ENCODE results near the gene ZNF576.
"Not testable (repeated sequence)": the region's sequence is repeated elsewhere in the genome, so short reads cannot be mapped to it uniquely, and the experiment has no call there.

The ZNF576 gene

GRCh38 chr19:43626838-43627237, 30.4 kb downstream of the ZNF576 start:
- no peak for DNase-seq (ENCODE audit: low read depth)

- no peak for DNase-seq (ENCODE audit: low read depth)
Observed at GRCh38 chr19:43628646-43629326, 32.4 kb downstream of the ZNF576 start.

DNA sequence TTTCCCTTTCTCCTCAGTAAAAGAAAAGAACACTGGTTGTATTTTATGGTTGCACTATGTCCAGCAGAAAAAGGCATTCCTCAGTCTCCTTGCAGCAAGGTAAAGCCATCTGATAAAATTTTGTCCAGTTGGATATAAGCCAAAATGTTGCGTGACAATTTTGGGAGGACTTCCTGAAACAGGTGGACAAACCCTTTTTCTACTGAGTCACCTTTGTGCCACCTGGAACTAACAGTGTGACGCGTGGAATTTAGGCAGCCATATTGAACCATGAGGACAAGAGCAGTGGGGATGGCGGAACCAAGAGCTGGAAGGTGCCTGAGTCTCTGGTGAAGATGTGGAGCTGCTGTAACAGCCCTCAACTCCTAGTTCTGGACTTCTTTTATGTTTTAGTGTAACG, 35.1 kb downstream of the ZNF576 start:
- no peak for DNase-seq (ENCODE audit: low read depth)

DNA sequence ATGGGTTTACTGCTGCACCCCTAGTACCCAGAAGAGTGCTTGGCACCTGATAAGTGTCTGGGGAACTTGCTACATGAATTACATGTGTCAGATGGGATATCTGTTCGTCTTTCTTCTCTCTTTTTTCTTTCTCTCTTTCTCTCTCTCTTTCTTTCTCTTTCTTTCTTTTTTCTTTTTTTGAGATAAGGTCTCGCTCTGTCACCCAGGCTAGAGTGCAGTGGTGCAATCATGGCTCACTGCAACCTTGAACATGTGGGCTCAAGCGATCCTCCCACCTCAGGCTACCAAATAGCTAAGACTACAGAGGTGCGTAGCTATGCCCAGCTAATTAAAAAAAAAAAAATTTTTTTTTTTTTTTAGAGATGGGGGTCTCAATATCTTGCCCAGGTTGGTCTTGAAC, 37.1 kb downstream of the ZNF576 start:
- no peak for DNase-seq (ENCODE audit: low read depth)

GRCh38 chr19:43634068-43634467, 37.7 kb downstream of the ZNF576 start:
- DNase-seq (ENCODE audit: low read depth) = no peak

DNA sequence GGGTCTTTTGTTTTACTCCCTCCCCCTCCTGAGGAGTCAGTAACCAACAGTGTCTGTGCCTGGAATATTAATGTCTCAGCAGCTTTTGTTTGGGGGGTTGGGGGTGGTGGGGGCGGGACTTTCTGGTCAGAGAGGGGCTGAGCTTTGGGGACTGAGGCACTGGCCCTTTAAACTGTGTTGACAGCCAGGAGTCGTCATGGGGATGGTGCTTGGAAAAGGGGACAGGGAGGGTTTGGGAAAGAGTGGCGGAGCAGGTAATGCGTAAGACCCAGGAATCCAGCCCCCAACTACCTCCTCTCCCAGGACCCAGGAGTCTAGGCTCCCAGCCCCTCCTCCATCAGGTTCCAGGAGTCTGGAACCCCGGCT, 38.1 kb downstream of the ZNF576 start:
- DNase-seq (ENCODE audit: low read depth) = no peak

DNA sequence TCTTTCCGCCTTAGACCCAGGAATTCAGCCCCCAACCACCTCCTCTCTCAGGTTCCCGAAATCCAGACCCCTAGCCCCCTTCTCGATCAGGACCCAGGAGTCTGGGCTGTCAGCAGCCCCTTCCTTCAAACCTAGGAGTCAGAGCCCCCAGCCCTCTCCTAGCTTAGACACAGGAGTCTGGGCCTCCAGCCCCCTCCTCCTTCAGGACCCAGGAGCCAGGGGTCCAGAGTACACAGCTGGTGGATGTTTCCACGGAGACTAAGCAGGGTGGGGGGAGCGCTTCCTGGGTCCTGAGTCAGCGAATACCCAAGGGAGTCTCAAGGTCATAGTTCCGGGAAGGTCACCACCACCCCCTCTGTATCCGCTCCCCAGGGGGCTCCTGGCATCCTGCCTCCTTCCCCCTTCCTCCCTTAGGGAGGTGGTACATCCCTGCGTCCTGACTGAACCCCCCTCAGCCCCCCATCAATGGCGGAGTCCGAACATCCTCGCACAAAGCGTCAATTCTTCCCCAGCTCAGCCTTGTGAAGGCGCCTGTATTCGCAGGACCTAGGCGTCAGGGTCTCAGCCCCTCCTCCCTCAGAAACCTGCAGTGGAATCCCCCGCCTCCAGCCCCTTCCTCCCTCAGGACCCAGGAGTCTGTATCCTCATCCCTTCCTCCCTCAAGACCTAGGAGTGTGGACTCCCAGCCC, 38.6 kb downstream of the ZNF576 start:
- peak; percentile 17 for DNase-seq (ENCODE audit: low read depth)

DNA sequence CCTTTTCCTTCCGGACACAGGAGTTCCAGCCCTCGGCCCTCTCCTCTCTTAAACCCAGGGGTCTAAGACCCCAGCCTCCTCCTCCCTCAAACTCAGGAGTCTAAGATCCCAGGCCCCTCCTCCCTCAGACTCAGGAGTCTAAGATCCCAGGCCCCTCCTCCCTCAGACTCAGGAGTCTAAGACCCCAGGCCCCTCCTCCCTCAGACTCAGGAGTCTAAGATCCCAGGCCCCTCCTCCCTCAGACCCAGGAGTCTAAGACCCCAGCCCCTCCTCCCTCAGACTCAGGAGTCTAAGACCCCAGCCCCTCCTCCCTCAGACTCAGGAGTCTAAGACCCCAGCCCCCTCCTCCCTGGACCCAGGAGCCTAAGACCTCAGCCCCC, 39.2 kb downstream of the ZNF576 start:
- DNase-seq (ENCODE audit: low read depth) = not testable (repeated sequence)

- DNase-seq (ENCODE audit: low read depth) = peak; percentile 20
Observed at GRCh38 chr19:43636121-43636683, 39.8 kb downstream of the ZNF576 start.

DNA sequence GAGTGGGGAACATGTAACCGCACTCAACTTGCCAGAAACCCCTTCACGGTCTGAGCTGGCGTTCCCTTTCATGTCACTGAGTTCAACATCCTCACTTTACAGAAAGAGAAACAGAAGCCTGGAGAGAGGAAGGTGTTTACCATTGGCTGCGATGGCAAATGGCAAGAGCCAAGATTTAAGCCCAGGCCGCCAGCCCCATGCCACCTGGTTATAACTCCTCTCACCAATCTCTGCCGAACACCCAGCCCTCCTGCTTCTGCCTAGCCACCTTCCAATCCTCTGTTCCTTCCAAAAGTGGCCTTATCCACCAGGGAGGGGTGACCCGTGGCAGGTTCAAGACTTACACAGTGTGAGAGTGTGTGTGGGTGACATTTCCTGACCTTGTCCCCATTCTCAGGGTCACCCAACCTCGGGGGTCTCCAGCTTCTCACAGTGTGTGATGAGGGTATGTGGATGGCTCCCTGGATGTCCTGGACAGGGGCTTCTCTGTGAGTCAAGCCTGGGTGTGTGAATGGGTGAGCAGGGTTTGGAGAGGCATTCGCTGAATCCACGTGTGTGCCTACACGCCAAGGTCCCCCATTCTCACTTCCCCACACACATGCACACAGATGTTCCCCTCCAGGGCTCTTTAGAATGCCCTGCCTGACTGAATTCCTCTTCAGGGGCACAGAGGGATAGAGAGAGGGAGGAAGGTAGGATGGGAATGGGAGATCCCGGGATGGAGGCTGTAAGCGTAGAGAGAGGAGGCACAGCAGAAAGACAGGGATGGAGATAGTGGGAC, 42.0 kb downstream of the ZNF576 start:
- DNase-seq (ENCODE audit: low read depth) = no peak

GRCh38 chr19:43638995-43639518, 42.7 kb downstream of the ZNF576 start:
- no peak for DNase-seq (ENCODE audit: low read depth)

GRCh38 chr19:43639519-43640423, 43.4 kb downstream of the ZNF576 start, which contains the start of gene CADM4:
Gene CADM4 (minus strand): TSS chr19:43639850. CDS start chr19:43639790, 60 bp downstream.
- DNase-seq (ENCODE audit: low read depth) = no peak

DNA sequence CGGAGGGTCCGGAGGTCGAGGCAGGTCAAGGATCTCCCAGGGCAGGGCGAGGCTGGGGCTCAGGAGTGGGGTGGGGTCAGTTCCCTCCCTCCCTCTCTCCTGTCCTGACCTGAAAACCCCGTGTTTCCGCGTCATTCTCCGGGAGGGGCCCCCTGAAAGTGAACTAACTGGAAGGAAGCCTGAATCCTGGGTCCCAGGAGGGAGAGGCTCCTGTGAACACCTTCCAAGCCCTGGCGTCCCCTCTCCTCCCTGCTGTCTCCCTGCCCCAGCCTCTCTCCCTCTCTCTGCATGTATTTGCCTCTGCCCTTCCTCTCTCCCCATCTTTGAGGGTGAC, 44.0 kb downstream of the ZNF576 start:
- DNase-seq (ENCODE audit: low read depth) = no peak

DNA sequence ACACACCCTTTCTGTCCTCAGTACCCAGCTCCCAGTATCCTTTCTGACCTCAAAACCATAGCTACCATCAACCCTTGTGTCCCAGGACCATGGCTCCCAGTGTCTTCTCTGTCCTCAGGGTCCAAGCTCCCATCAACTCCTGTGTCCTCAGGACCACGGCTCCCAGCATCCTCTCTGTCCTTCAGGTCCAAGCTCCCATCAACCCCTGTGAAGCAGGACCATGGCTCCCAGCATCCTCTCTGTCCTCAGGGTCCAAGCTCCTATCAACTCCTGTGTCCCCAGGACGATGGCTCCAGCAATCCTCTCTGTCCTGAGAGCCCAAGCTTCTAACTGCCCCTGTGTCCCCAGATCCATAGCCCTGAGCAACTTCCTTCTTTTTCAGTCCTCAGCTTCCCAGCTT, 44.9 kb downstream of the ZNF576 start:
- DNase-seq (ENCODE audit: low read depth) = no peak

GRCh38 chr19:43642531-43642930, 46.1 kb downstream of the ZNF576 start:
- DNase-seq (ENCODE audit: low read depth) = no peak

DNA sequence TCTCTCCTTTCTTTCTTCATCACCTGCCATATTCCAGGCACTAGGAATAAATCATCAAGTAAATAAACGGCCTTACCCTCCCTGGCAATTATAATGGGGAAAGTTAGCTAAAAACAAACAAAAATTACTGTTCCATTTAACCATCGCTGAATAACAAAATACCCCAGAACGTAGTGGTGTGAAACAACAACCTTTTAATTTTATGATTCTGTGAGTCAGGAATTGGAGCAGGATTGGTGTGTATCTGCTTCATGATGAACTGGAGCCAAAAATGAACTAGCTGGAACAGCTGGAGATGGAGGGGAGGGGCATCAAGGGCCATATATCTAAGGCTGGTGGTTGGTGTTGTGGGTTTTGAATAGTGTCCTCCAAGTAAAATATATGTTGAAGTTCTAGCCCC, 46.9 kb downstream of the ZNF576 start:
- no peak for DNase-seq (ENCODE audit: low read depth)

GRCh38 chr19:43644181-43644580, 47.8 kb downstream of the ZNF576 start:
- no peak for DNase-seq (ENCODE audit: low read depth)

DNA sequence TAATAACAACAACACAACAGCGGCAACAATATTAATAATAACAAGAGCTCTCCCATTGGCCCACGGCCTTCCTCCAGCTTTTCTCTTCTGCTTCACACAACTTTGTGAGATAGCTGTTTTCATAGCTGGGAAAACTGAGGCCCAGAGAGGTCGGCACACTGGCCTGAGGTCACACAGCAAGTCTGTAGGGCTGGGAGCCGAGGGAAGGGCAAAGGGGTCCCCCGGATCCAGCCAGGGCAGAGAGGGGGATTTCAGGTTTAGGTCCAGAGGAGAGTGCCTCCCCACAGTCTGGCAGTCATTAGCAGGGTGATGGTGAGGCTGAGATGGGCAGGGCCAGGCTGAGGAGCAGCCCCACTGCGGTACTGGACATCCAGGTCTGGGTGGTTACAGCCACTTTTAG, 52.2 kb downstream of the ZNF576 start:
- no peak for DNase-seq (ENCODE audit: low read depth)

DNA sequence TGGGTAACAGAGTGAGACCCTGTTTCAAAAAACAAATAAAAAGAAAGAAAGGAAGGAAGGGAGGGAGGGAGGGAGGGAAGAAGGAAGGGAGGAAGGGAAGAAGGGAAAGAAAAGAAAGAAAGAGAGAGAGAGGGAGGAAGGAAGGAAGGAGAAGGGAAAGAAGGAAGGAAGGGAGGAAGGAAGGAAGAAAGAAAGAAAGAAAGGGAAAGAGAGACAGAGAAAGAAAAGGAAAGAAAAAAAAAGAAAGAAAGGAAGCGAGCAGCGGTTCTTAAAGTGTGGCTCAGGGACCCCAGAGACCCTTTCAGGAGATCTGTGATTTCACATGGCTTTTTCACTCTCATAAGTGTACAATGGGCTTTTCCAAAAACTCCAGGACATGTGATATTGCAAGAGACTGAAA, 53.1 kb downstream of the ZNF576 start:
- no peak for DNase-seq (ENCODE audit: low read depth)

DNA sequence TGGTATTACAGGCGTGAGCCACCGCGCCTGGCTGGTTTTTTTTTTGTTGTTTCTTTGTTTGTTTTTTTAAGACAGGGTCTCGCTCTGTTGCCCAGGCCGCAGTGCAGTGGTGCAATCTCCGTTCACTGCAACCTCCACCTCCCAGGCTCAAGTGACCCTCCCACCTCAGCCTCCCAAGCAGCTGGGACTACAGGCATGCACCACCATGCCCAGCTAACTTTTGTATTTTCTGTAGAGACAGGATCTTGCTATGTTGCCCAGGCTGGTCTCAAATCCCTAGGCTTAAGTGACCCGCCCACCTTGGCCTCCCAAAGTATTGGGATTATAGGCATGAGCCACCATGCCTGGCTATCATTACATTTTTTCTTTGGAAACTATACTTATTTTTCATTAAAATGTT, 53.9 kb downstream of the ZNF576 start:
- DNase-seq (ENCODE audit: low read depth) = not testable (repeated sequence)

Measured in iris pigment epithelial cell (primary cell).